GM21825 (cell line): ENCODE data around the gene TJAP1.

ENCODE experiments used
- ATAC-seq: cut with Tn5 transposase; IDR thresholded peaks from one replicate; pipeline ENCODE4 v1.9.1; 2021; ENCODE audit warnings: mild to moderate bottlenecking, moderate library complexity; ENCODE audit not compliant: unreplicated experiment

The TJAP1 gene

GRCh38 chr6:43477235-43478007, at the start of gene TJAP1:
TSS of gene TJAP1 (plus strand) at chr6:43477570. CDS start at chr6:43499002, 21,432 bp downstream.
- ATAC-seq = peak; percentile 94

DNA sequence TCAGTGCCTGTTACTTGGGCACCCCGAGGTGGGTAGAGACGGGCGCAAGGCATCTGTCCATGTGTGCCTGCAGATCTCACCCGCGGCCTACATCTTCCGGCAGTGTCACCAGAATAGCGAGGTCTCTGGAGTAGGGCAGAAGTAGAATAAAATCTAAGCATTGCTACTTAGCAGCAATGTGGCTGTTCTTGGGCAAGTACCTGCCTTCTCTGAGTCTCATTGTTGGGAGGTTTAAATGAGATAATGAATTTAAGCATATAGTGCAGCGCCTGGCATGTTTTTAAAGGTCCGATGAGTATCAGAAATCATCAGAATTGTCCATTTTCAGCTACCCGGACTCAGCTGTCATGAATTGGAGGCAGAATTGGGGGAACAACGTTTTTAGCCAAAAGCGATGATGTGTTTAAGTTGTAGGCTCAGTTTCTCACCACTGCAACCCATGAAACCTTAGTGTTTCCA, 49.2 kb upstream of the TJAP1 start:
- no peak for ATAC-seq

DNA sequence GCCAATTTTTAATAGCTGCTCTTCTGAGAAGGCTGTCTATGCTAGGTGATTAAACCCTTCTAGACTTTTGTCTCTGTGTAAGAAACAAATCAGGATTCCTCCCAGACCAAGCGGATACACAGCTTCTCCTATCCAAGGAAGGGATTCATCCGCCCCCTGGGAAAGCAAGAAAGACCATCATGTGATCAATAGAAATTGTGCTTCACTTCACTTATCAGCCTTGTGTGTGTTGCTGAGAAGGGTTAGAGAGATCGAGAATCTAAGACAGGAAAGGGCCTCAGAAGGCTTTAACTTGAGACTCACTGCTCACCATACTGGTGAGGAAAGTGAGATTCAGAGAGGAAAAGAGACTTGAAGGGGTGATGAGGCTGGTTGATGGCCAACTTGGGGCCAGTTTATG, 48.5 kb upstream of the TJAP1 start:
- no peak for ATAC-seq

DNA sequence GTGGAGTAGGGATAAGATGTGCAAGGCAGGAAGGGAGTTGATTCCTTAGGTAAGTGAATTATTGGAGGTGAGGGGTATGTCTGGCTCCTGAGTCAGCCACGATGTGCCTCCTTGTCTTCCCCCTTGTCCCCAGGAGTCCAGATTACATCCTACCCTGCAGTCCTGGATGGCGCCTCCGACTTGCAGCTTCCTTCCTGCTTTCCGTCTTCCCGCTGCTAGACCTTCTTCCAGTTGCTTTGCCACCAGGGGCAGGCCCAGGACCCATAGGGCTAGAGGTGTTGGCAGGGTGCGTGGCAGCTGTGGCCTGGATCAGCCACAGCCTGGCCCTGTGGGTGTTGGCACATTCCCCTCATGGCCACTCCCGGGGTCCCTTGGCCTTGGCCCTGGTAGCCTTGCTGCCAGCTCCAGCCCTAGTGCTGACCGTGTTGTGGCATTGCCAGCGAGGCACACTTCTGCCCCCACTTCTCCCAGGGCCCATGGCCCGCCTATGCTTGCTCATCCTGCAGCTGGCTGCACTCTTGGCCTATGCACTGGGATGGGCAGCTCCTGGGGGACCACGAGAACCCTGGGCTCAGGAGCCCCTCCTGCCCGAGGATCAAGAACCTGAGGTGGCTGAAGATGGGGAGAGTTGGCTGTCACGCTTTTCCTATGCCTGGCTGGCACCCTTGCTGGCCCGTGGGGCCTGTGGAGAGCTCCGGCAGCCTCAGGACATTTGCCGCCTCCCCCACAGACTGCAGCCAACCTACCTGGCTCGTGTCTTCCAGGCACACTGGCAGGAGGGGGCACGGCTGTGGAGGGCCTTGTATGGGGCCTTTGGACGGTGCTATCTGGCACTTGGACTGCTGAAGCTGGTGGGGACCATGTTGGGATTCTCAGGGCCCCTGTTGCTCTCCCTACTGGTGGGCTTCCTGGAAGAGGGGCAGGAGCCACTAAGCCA, 45.1 kb upstream of the TJAP1 start:
- ATAC-seq = no peak

DNA sequence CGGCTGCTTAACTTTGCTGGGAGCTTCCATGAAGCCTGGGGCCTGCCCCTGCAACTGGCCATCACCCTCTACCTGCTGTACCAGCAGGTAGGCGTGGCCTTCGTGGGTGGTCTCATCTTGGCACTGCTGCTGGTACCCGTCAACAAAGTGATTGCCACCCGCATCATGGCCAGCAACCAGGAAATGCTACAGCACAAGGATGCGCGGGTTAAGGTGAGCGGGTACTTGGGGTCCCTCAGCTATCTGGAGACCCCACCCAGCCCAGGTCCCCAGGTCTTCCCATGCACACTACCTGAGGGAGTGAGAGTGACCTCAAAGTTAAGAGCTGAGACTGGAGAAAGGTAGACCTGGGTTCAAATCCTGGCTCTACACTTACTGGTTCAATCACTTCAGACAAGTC, 44.2 kb upstream of the TJAP1 start:
- ATAC-seq = no peak

- no peak for ATAC-seq
Observed at GRCh38 chr6:43434001-43434840, 43.1 kb upstream of the TJAP1 start.

DNA sequence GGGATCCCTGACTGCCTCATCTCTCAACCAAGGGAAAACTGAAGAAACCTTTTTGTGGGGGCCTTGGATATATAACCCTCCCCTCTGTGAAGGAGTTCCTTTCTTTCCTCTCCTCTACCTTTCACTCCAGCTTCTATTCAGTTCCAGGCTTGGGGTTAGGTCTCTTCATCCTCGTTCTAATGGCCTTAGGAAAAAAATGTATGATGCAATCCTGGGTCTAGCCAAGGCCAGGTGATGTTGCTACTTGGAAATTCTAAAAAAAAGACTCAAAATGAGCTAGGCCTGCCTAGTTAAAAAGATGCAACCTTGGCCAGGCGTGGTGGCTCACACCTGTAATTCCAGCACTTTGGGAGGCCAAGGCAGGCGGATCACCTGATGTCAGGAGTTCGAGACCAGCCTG, 42.4 kb upstream of the TJAP1 start:
- ATAC-seq = no peak

GRCh38 chr6:43435682-43436437, 41.5 kb upstream of the TJAP1 start:
- ATAC-seq = no peak

DNA sequence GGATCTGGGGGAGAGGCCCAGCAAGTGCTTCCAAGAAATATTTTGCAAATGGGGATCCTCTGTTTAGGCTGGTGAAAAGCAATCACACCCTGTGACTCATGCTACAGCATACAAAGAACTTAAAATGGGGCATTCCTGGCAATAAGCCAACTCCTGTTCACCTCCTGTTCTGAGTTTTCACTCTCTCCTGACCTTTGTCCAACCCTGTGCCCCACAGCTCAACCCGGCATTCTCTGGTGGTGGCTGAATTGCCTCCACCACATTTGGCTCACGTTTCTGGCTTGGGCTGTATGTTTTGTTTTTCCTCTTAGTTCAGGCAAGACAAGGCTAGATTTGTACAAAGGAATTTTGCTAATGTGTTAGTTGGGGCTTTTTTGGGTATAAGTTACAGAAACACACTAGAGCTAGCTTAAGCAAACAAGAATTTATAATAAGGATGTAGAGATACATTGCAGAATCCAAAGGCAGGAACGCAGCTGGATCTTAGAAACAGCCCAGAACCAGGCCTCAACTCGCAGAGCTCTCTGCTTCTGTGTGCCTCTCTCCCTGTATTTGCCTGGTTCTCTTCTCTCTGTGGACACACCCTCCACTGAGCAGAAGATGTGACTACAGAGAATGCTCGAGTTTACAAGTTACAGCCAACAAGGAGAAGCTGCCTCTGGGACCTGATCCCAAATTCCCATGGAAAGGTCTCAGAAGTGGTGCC, 40.6 kb upstream of the TJAP1 start:
- no peak for ATAC-seq

- no peak for ATAC-seq
Observed at GRCh38 chr6:43437700-43438099, 39.7 kb upstream of the TJAP1 start.

DNA sequence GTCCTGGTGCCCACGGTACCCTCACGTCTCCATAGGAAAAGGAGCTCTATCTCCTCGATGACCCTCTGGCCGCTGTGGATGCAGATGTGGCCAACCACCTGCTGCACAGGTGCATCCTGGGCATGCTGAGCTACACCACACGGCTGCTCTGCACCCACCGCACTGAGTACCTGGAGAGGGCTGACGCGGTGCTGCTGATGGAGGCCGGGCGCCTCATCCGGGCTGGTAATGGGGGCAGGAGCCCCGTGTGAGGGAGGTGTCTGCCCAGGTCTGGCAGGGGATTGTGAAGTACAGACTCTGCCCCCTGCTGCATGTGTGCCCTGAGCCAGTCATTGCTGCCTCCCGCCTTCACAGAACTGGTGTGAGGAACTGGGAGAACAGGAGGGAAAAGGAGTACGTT, 34.4 kb upstream of the TJAP1 start:
- no peak for ATAC-seq

DNA sequence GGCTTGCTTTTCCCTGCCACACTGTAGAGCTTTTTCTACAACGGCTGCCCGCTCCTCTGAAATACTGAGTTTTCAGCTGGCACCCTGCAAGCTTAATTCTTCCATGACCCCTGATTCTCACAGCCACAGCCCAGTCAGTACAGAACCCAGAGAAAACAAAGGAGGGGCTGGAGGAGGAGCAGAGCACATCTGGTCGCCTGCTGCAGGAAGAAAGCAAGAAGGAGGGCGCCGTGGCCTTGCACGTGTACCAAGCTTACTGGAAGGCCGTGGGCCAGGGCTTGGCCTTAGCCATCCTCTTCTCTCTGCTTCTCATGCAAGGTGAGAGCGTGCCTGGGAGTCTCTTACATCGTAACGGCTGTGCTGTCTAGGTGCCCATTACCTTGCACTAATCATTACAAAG, 33.3 kb upstream of the TJAP1 start:
- no peak for ATAC-seq

DNA sequence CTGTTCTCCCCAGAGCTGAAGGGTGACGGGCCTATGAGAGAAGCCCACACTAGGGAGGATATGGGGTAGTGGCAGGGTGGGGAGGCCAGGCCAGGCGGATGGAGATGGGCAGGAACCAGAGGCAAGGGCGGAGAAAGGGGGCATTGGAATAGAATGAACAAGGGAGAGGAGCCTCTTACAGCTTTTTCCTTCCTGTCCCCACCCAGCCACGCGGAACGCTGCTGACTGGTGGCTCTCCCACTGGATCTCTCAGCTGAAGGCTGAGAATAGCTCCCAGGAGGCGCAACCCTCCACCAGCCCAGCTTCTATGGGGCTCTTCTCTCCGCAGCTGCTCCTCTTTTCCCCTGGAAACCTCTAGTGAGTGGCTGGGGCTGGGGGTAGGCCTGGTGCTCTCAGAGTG, 32.8 kb upstream of the TJAP1 start:
- no peak for ATAC-seq

DNA sequence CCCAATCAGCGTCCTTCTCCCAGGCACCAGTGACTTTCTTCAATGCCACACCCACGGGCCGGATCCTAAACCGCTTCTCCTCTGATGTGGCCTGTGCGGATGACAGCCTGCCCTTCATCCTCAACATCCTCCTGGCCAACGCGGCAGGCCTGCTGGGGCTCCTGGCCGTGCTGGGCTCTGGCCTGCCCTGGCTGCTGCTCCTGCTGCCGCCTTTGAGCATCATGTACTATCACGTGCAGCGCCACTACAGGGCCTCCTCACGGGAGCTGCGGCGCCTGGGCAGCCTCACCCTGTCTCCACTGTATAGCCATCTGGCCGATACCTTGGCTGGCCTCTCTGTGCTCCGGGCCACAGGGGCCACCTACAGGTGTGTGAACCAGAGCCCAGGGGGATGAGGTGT, 31.8 kb upstream of the TJAP1 start:
- no peak for ATAC-seq

DNA sequence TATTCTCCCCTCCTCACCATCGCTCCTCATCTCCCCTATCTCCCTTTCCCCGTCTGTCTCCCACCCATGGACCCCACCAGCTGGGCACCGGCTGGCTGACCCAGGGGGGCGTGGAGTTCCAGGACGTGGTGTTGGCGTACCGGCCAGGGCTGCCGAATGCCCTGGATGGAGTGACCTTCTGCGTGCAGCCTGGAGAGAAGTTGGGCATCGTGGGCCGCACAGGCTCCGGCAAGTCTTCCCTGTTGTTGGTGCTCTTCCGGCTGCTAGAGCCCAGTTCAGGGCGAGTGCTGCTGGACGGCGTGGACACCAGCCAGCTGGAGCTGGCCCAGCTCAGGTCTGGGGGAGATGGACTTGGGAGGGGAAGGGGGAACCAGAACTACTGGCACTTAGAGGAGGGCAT, 29.8 kb upstream of the TJAP1 start:
- ATAC-seq = no peak

GRCh38 chr6:43448916-43449315, 28.5 kb upstream of the TJAP1 start:
- ATAC-seq = no peak

DNA sequence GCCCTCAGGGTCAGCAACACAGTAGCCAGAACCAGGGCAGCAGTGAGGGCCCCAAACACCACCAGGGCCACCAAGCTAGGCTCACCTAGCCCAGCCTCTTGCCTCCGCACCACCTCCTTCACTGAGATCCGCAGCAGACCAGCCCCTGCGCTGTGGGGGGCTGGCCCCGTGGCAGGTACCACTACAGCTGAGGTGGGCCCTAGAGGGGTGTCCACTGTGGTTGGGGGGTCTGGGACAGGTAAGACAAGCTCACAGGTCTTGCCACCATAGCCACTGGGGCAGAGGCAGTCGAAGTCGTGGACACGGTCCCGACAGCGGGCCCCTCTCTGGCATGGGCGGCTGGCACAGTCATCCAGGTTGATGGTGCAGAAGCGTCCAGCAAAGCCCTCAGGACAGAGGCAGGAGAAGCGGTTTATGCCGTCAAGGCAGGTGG, 26.7 kb upstream of the TJAP1 start:
- no peak for ATAC-seq

- no peak for ATAC-seq
Observed at GRCh38 chr6:43451348-43451747, 26.0 kb upstream of the TJAP1 start.

DNA sequence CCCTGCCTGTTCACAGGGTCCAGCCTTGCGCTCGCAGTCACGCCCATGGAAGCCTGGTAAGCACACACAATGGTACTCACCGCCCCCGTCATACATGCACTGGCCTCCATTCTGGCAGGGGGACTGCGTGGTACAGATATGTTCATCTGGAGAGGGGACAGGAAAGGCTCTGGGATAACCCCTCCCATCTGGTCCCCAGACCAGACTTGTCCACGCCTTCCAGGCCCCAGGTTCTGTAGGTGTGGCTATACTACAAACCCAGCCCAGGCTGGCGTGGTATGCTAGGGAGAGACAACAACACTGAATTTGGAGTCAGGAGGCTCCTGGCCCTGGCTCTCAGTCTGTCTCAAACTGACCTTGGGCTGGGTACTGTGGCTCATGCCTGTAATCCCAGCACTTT, 25.4 kb upstream of the TJAP1 start:
- no peak for ATAC-seq

DNA sequence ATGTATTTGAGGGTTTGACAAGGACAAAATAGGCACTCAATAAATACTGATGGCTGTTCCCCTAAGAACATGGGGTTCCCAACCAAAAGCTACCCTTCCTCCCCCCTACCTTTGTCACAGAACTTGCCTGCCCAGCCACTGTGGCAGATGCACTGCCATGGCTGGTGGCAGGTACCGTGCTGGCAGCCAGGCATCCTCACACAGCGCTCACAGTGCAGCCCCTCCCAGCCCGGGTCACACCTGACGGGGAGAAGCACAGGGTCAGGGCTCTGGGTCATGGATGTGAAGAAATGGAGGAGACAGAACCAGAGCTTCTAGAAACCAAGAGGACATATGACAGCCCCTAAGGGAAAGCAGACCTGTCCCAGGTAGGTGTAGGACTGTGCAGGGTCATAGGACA, 24.5 kb upstream of the TJAP1 start:
- ATAC-seq = no peak
